GM12865 (cell line): ENCODE data around the gene PRKCH.

ENCODE experiments used
- DNase-seq: peaks from one replicate; pipeline ENCODE4 v3.0.0; 2010; ENCODE audit warnings: low read depth
- H3K4me3 ChIP-seq: 2 replicates; pipeline ENCODE4 v1.5.1; 2011; ENCODE audit warnings: mild to moderate bottlenecking, low read depth, low read length, control low read depth
- TF ChIP-seq, protein P1 (sequence below): IDR thresholded peaks from 2 replicates; pipeline ENCODE4 v1.5.1; 2011; ENCODE audit warnings: low read length, control low read depth, low read depth, inconsistent platforms; ENCODE audit not compliant: insufficient read depth; ENCODE audit errors: missing control alignments

Gene PRKCH

DNA sequence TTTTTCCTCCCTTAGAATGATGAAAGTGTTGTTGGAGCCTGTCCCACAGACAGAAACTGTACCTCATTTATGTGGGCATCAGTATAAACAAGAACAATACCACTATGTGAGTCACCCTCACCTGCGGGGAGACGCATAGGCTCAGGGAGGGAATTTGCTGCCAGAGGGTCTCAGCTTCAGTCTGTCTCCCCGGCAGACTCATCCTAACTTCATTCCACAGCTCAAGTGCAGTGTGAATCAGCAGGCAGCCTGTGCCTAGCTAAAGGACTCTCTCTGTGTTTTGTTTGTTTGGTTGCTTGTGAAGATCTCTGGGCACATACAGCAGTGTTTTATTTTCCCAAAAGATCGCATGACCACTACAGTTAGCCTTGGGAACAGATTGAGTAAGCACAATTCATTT is 98.9 kb downstream of the PRKCH start:
- TF ChIP-seq, protein P1, sequence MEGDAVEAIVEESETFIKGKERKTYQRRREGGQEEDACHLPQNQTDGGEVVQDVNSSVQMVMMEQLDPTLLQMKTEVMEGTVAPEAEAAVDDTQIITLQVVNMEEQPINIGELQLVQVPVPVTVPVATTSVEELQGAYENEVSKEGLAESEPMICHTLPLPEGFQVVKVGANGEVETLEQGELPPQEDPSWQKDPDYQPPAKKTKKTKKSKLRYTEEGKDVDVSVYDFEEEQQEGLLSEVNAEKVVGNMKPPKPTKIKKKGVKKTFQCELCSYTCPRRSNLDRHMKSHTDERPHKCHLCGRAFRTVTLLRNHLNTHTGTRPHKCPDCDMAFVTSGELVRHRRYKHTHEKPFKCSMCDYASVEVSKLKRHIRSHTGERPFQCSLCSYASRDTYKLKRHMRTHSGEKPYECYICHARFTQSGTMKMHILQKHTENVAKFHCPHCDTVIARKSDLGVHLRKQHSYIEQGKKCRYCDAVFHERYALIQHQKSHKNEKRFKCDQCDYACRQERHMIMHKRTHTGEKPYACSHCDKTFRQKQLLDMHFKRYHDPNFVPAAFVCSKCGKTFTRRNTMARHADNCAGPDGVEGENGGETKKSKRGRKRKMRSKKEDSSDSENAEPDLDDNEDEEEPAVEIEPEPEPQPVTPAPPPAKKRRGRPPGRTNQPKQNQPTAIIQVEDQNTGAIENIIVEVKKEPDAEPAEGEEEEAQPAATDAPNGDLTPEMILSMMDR, result no peak
- DNase-seq, result no peak
- no peak overlapping the region for H3K4me3 ChIP-seq

GRCh38 chr14:61421212-61421923 is 100.0 kb downstream of the PRKCH start:
- no peak overlapping the region for H3K4me3 ChIP-seq
- DNase-seq, result no peak
- TF ChIP-seq, protein P1, result no peak

GRCh38 chr14:61426048-61426447 is 104.7 kb downstream of the PRKCH start:
- no peak for DNase-seq
- no peak overlapping the region for H3K4me3 ChIP-seq
- TF ChIP-seq, protein P1, result no peak

GRCh38 chr14:61428261-61428660 is 106.9 kb downstream of the PRKCH start:
- H3K4me3 ChIP-seq, result no peak overlapping the region
- no peak for DNase-seq
- TF ChIP-seq, protein P1, result no peak

- TF ChIP-seq, protein P1, result no peak
- H3K4me3 ChIP-seq, result no peak overlapping the region
- no peak for DNase-seq
Observed at GRCh38 chr14:61429316-61429715, 107.9 kb downstream of the PRKCH start.

DNA sequence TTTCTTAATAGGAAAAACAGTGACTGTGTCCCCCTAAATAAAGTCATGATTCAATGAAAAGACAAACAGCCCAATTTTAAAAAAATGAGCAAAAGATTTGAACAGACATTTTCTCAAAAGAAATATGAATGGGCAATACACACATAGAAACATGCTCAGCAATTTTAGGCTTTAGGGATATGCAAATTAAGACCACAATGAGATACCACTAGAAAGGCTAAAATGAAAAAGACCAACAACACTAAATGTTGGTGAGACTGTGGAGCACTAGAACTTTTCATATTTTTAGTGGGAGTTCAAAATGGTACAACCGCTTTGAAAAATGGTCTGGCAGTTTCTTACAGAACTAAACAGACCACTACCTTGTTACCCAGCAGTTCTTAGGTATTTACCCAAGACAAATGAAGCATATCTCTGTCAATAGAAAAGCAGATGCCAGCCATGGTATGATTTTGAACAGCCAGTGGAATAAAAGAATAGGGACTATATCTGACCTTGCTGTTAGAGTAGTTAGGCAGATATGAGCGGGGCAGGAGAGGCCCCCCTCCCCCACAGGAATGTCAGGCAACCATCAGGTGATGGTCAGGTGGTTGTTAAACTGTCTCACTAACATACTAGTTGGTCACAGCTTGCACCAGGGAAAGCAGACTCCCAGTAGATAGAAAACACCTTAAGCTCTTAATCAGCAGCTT is 108.8 kb downstream of the PRKCH start:
- DNase-seq, result no peak
- TF ChIP-seq, protein P1, result no peak

More for the DNA sequence above, 108.8 kb downstream of the PRKCH start:
- H3K4me3 ChIP-seq, result no peak overlapping the region
